ENCODE data around the gene ARID1B. TPM values are rescaled to one million over a fixed set of nuclear protein-coding genes. Genes with fewer than 3 reads are reported as not detected.
A peak's percentile ranks its signal among the peaks of the same experiment; 100 is the strongest.

Gene ARID1B
- total and polyA plus RNA-seq, 2 of the 4 experiments (the other 2 are of a cell fraction) = 14.5 to 20.1 TPM

- Histone ChIP-seq H3K56ac (ENCODE audit: extremely low read depth, insufficient read depth, low read length) (no peak overlapping the region), H3K4me1 (ENCODE audit: control insufficient read depth, insufficient read depth, low read length) (no peaks in the 10 kb centered on the region), H2AK9ac (replicated peaks; ENCODE audit: low read depth, low read length, poor library complexity) (no peak overlapping the region), H2AK5ac (ENCODE audit: low read depth, low read length) (no peak overlapping the region), H3K18ac (ENCODE audit: low read depth, low read length) (no peak overlapping the region), H4K91ac (ENCODE audit: insufficient read depth, low read depth, low read length) (no peak overlapping the region), H2BK15ac (ENCODE audit: low read depth, low read length) (no peak overlapping the region), H3K27me3 (ENCODE audit: control insufficient read depth, insufficient read depth, low read length) (no peaks in the 10 kb centered on the region), H4K8ac (ENCODE audit: low read depth in 2 of 2, low read length in 2 of 2) (no peak overlapping the region), H3K79me1 (ENCODE audit: low read depth in 1 of 2, low read length in 2 of 2) (peaks cover 31 to 46% of the 10 kb centered on the region in 2 experiments), H2BK120ac (ENCODE audit: low read depth, low read length) (no peak overlapping the region), H3K36me3 (ENCODE audit: control insufficient read depth, insufficient read depth, low read length) (peaks cover 6% of the 10 kb centered on the region), H3K4me2 (ENCODE audit: low read depth, low read length) (no peak overlapping the region), H3K4me3 (ENCODE audit: insufficient read depth, low read depth, low read length) (no peak overlapping the region), H3K9me1 (ENCODE audit: insufficient read depth, low read length) (peaks cover 6% of the 10 kb centered on the region; the same call in 1 of the 2 replicates), H3K14ac (replicated peaks; ENCODE audit: low read depth, low read length) (no peak overlapping the region), H3K9me3 (ENCODE audit: control insufficient read depth, insufficient read depth, low read length) (peaks cover 3% of the 10 kb centered on the region), H3K4ac (ENCODE audit: low read depth, low read length) (no peak overlapping the region), H3K27ac (ENCODE audit: insufficient read depth, low read length) (no peak overlapping the region), H3K23ac (ENCODE audit: low read depth, low read length) (no peak overlapping the region), H3K9ac (ENCODE audit: low read depth, low read length) (no peak overlapping the region), H2BK5ac (ENCODE audit: low read depth, low read length, poor library complexity, severe bottlenecking) (no peak overlapping the region), H4K20me1 (ENCODE audit: insufficient read depth, low read length) (peaks cover 4% of the 10 kb centered on the region; the same call in 1 of the 2 replicates), H2BK20ac (ENCODE audit: low read depth, low read length) (no peak overlapping the region), H4K5ac (ENCODE audit: low read depth, low read length) (no peak overlapping the region), H2AFZ (replicated peaks; ENCODE audit: low read length, poor library complexity) (no peak overlapping the region)
- in situ Hi-C loops (cut with MboI; ENCODE audit: low sequenced_read_pairs) = no loop called here
- intact Hi-C loops (cut with micrococcal nuclease) = no loop called here
- dilution Hi-C loops (cut with HindIII; ENCODE audit: low sequenced_read_pairs, unreplicated experiment) = no loop called here
- ChIA-PET POLR2A (ENCODE audit: unreplicated experiment) (no interaction called here), CTCF (interaction anchor here (1.0 kb wide), 1 partner anchor 44 kb away, joined by 4 read pairs; no protein-coding TSS in a partner anchor)
- no TSS peak for BruUV-seq (replicated peaks)
- TF ChIP-seq CEBPB (IDR thresholded peaks at IDR 0.05; ENCODE audit: low read depth, low read length) = peak; percentile 58
- no peak for TF ChIP-seq BHLHE40 (IDR thresholded peaks at IDR 0.05; ENCODE audit: low read depth, low read length)
- no CpG with 5 or more reads among the region's 4 CpGs for WGBS, 2 experiments (ENCODE audit: extremely low coverage in 2 of 2, insufficient read length in 1 of 2)
- no peak for ATAC-seq (ENCODE audit: low read depth)
- DNase-seq = no peak
Measured at GRCh38 chr6:157054531-157054979, 277.4 kb downstream of the ARID1B start.

Measured in IMR-90 (cell line).